RPMI8226 (cell line): ENCODE results near the gene NR4A1.

Experiments used
- DNase-seq: peaks from one replicate; pipeline ENCODE4 v3.0.0-alpha.2; 2015

NR4A1 gene

DNA sequence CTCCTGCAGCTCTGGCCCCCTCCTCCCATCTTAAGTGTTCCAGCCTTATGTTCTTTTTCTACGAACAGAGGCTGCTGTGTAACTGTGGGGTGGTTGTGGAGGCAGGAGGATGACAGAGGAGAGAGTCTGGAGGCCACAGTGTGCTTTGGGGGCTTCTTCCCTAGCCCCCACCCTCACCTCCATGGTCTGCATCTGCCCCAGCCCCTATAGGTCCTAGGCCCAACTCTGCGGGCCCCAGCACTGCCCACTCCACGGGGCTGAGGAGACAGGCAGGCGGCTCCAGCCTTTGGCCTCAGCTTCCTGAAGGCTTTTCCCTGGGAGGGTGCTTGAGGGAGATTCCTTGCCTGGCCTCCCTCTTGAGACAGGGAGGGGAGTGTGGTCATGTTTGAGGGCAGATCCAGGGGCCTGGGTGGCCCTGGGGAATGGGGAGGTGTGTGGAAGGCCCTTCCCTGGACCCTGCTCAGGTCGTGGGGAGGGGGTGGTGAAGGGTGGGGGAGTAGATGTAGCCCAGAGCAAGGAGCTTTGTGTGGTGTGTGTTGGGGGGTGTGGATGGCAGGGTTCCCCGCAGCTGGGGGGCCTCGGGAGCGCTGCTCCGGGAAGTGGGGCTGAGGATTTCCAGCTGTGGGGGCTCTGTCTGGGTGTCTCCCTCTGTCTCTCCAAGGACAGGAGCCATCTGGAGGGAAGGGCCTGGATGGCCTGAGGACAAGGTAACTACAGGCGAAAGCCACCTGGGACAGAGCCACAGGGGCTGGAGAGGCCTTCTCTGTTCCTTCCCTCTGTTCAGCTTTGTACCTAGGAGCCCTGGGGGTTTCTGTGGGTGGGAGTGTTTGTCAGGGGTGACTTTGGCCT, 29.4 kb downstream of the NR4A1 start:
- DNase-seq, result no peak

DNA sequence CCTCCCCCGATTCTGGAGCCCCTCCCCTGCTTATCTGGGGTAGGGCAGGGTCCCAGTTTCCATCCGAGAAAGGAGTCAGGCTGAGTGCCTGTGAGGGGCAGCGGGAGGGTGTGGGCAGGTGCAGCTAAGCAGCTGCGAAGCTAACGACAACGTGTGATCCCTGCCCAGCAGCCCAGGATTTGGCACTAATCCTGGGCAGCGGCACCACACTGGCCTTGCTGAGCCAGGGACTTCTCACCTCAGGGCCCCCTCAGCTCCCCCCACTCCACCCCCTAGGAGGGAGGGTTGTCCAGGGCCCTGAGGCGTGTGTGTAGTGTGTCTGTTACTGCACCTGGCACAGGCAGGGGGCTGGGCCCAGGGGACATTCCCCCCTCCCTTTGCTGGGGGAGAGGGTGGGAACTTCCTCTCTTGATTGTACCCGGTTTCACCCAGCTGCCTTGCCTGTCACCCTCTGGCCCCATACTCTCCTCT, 30.1 kb downstream of the NR4A1 start:
- DNase-seq, result peak; percentile 94

GRCh38 chr12:52082026-52082668, 30.9 kb downstream of the NR4A1 start:
- DNase-seq, result no peak

DNA sequence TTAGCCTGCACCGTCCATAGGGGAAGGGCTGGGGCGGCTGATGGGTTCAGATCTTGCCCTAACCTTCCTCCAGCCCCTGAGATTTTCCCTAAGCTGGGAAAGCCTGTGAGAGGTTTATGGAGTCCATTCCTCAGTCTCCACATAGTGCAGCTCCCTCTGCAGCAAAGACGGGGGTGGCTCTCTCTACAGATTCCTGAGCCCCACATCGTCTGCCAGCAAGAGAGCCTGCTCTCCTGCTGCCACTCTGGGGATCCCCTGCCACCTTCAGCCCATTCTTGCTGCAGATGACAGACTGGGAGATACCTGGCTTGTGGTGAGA, 31.4 kb downstream of the NR4A1 start:
- DNase-seq, result peak; percentile 19

DNA sequence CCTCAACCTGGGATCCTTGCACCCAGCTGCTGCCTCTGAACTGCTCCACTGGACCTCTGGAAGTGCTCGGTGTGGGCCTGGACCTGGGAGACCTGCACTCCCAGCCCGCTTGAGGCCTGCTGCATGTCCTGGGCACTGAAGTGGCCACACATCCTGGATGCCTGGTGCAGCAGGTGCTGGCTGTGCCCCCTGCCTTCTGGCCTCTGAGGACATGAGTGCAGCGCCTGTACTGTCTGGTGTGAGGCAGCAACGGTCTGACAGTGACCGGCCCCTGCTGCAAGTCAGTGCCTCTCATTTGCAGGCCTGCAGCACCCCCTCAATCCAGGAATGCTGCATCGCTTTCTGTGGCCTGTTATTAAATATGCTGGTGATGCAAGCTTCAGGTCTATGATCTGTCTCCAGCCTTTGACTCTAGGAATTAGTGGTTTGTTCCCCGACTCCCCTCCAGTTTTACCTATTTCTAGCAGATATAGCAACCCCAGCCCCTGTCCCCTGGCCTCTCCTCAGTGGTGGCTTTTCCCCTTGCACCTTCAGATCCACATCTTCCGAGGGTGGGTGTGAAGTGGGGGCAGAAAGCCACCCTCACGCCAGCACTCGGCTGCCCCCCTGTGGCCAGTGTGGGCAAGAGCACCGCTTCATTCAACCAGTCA, 31.9 kb downstream of the NR4A1 start:
- DNase-seq, result peak; percentile 61

- no peak for DNase-seq
Observed at GRCh38 chr12:52083638-52083996, 32.4 kb downstream of the NR4A1 start.

- DNase-seq, result no peak
Observed at GRCh38 chr12:52084491-52085231, 33.4 kb downstream of the NR4A1 start.

DNA sequence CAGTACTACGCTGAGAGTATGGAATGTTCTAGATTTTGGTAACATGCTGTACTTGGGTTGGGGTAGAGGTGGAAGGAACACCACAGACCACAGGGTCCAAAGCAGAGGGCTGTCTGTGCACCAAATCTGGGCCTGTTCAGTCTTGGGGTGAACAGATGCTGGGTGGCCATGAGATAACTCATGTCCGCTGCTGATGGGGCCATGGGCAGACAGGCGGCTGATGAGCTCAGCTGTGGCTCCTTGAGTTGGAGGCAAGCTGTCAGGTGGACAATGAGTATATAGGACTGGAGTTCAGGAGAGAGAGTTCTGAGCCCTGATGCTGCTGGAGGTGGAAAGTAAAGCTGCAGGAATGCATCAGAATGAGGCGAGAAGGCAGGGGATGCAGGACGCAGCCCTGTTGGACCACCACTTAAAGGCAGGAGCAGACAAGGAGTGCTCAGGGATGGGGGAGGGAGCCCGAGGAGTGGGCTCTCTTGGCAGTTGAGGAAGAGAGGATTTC, 34.5 kb downstream of the NR4A1 start:
- no peak for DNase-seq

DNA sequence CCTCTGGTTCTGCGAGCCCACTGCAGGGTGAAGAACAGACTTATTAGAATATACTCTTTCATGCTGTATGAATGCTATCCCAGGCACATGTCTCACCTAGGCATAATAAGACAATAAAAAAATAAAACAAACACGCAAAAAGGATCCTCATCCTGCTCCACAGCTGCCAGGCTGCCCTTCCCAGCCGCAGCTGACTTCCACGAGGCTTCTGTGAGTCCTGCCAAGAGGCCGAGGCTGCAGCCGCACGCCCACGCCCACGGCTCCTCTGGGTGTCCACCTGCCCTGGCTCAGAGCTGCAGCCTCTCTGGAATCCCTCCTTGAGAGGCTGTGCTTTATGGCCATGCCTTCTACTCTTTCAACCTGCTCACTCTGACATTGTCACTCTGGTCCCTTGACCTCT, 35.1 kb downstream of the NR4A1 start:
- DNase-seq, result no peak

GRCh38 chr12:52086944-52087835, 35.9 kb downstream of the NR4A1 start:
- no peak for DNase-seq

DNA sequence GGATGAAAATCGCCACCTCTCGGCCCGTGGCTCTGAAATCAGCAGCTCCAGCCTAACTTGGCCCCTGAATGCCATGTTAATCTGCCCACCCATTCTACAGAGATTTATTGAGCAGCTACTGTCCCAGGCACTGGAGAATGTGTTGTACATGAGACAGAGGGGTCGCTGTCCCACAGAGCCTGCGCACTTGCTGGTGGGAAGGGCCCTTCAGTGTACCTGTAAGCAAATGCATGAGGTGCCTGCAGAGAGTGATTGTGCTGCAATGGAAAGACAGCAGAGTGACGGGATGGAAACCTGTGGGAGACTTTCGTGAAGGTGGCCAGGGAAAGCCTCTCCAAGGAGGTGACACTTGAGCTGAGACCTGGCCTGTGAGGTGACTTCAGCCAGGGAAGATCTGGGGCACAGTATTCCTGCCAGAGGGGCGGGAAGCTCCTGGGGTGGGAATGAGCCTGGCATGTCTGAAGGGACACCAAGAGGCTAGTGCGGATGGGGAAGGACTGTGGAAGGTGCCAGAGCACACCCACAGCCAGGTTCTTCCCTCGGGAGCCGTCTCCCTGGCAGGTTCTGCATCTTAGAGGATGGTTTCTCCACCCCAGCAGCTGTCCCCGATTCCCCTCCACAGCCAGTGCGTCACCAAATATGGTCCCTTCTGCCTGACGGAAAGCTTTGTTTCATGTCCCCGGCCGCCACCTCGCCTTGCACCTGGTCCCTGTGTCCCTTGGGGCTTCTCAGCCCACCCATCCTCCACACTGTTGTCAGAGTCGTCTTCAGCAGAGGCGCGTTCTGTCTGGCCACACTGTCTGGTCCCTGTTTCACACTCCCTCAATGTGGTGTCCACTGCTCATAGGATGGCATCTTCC, 36.9 kb downstream of the NR4A1 start:
- no peak for DNase-seq

- DNase-seq, result no peak
Observed at GRCh38 chr12:52089491-52089890, 38.2 kb downstream of the NR4A1 start.

DNA sequence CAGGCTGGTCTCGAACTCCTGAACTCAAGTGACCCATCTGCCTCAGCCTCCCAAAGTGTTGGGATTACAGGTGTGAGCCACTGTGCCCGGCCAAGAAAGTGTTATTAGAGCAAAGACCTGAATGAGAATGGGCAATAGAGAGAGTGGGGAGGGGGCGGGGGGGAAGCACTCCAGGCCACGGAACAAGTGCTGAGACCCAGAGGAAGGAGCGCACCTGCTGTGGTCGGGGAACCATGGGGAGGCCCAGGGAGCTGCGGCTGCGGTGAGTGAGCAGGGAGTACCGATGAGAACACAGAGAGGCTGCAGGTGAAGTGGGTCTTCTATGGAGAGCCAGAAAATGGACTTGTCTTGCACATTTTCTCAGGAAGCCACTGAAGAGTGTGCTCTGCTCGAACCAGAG, 39.0 kb downstream of the NR4A1 start:
- DNase-seq, result peak; percentile 63

GRCh38 chr12:52091061-52091460, 39.8 kb downstream of the NR4A1 start:
- no peak for DNase-seq

DNA sequence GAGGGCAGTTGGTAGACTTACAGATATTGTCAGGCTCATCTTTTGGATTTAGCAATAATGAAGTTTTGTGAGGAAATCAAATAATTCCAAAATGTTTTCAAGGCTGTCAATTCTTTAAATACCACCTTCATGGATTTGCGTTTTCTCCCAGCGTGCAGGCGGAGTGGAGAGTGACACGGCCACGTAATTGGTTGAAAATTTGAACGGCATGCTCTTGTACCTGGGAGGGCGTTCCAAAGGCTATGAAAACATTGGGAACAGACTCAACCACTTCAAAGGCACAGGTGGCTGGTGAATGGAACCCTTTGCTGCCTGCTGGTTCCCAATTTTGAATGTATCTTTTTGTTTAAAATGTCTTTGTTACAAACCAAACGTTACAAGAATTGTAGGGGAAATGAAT, 40.6 kb downstream of the NR4A1 start:
- DNase-seq, result no peak

- no peak for DNase-seq
Observed at GRCh38 chr12:52093346-52093745, 42.1 kb downstream of the NR4A1 start.

DNA sequence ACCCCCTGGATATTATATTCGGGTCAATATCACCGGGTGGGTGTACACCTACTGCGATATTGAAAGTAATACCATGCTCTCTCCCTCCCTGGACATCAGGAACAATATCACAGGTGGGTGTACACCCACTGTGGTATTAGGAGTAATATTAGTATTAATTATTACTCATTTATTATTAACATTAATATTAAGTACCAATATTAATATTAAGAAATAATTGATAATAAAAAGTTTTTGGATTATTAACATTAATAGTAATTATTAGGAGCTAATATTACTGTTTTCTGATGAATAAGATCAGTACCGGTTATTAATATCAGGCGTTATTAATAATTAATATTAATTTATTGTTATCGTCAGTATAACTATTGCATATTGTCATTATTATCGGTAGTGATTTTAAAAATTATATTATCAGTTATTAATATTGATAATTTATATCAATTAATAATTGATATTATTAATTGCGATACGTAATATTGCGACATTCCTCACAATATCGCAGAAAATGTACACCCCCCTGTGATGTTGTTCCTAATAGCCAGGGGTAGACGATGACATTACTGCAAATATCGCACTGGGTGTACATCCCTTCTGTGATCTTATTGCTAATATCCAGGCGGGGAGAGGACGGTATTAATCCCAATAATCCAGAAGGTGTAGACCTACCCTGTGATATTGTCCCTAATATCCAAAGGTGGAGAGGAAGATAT, 45.2 kb downstream of the NR4A1 start:
- no peak for DNase-seq

DNA sequence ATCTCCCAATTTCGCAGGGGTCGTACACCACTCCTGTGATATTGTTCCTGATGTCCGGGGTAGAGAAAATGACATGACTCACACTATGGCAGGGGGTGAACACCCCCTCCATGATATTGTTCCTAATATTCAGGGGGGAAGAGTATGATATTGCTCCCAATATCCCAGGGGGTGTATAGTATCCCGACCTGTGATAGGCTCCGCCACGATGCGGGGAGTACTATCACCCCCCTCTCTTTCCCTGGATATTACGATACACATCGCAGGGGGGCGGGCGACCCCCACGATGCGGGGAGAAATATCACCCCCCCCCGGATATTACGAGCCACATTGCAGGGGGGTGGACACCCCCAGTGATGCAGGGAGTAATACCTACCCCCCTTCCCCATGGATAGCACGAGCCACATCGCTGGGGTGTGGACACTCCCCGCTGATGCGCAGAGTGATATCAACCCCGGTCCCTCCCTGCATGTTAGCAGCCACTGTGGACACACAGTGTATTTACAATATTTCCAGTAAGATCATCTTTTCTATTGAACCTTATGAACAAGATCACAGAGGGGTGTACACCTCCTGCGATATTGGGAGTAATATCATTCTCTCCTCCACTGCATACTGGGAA, 45.9 kb downstream of the NR4A1 start:
- no peak for DNase-seq

- peak; percentile 68 for DNase-seq
Observed at GRCh38 chr12:52104431-52105089, 53.3 kb downstream of the NR4A1 start.
